GM12878 (cell line): ENCODE data around the gene VASH2. TPM values are rescaled to one million over a fixed set of nuclear protein-coding genes. Genes with fewer than 3 reads are reported as not detected.

ENCODE experiments used
- ATAC-seq: fragments of 200-7000 bp; cut with Tn5 transposase; 3 replicates; pipeline ENCODE4 v1.9.1; 2020; ENCODE audit warnings: mild to moderate bottlenecking, moderate library complexity
- BruUV-seq: library from RNA; stranded (reverse); fragments of 400-500 nt; replicated peaks from 2 replicates; lab custom pipeline; 2021; lab: Mats Ljungman, UMichigan
- CTCF ChIA-PET: fragments of 300-600 bp; sonication (Branson Sonifier 250); formaldehyde crosslinking; extraction: SDS; loops from one replicate; lab custom pipeline; 2021; ENCODE audit warnings: inconsistent platforms; lab: Yijun Ruan, JAX
- POLR2A ChIA-PET: fragments of 350-600 bp; formaldehyde crosslinking; extraction: SDS; loops from one replicate; lab custom pipeline; 2021; ENCODE audit warnings: inconsistent platforms; lab: Charles Lee
- RAD21 ChIA-PET: fragments of 300-600 bp; sonication (Branson Sonifier 250); formaldehyde crosslinking; loops from one replicate; lab custom pipeline; 2023; ENCODE audit warnings: antibody characterized with exemption; ENCODE audit not compliant: unreplicated experiment; lab: Charles Lee
- SMC1A ChIA-PET: fragments of 300-600 bp; sonication (Branson Sonifier 250); formaldehyde crosslinking; loops from one replicate; lab custom pipeline; 2023; ENCODE audit not compliant: unreplicated experiment, uncharacterized antibody; lab: Charles Lee
- DNase-seq: peaks from one replicate; pipeline ENCODE4 v3.0.0-alpha.2; 2011; ENCODE audit warnings: low read depth, low spot score
- FAIRE-seq: peaks from 3 replicates; lab custom pipeline; 2011; peaks lifted over from hg19 to GRCh38; lab: Jason Lieb, UNC
- H2AFZ ChIP-seq: 2 replicates; pipeline ENCODE4 v1.6.0; 2011; ENCODE audit warnings: low read depth, low read length, control low read depth; ENCODE audit not compliant: control insufficient read depth
- H3K27ac ChIP-seq: 2 replicates; pipeline ENCODE4 v1.5.1; 2011; ENCODE audit warnings: control low read depth; ENCODE audit not compliant: control insufficient read depth, insufficient read depth
- H3K27me3 ChIP-seq, 2 experiments: replicated peaks in 1 of 2; 2 replicates each; pipeline versions ENCODE4 v1.6.0 to v1.6.1; 2011; ENCODE audit warnings: low read length in 1 of 2; ENCODE audit not compliant: control insufficient read depth in 2 of 2, insufficient read depth in 2 of 2
- H3K36me3 ChIP-seq, 2 experiments: 2 replicates each; pipeline ENCODE4 v1.5.1; 2011; ENCODE audit warnings: low read length in 1 of 2; ENCODE audit not compliant: control insufficient read depth in 2 of 2, insufficient read depth in 2 of 2
- H3K4me1 ChIP-seq: 2 replicates; pipeline ENCODE4 v1.6.1; 2011; ENCODE audit warnings: mild to moderate bottlenecking, low read length, moderate library complexity, mixed read lengths; ENCODE audit not compliant: control insufficient read depth, insufficient read depth
- H3K4me2 ChIP-seq: 2 replicates; pipeline ENCODE4 v1.6.0; 2011; ENCODE audit warnings: control low read depth; ENCODE audit not compliant: control insufficient read depth, insufficient read depth
- H3K4me3 ChIP-seq: fragments of 200-600 bp; sonication (generic); 2 replicates; pipeline ENCODE4 v1.5.1; 2016
- H3K79me2 ChIP-seq: 2 replicates; pipeline ENCODE4 v1.6.0; 2011; ENCODE audit warnings: low read length; ENCODE audit not compliant: control insufficient read depth, insufficient read depth
- H3K9ac ChIP-seq: 2 replicates; pipeline ENCODE4 v1.8.0; 2011; ENCODE audit warnings: low read length, control low read depth, mixed read lengths; ENCODE audit not compliant: control insufficient read depth, insufficient read depth
- H3K9me3 ChIP-seq: replicated peaks from 3 replicates; pipeline ENCODE4 v1.5.1; 2011; ENCODE audit warnings: mild to moderate bottlenecking, low read length; ENCODE audit not compliant: control insufficient read depth, insufficient read depth
- H4K20me1 ChIP-seq: 2 replicates; pipeline ENCODE4 v1.6.0; 2011; ENCODE audit not compliant: control insufficient read depth, insufficient read depth
- CHD1 ChIP-seq: IDR thresholded peaks from 2 replicates; pipeline ENCODE4 v1.6.1; 2012; ENCODE audit warnings: low read depth, low read length, improper control_type of control experiment
- IKZF2 ChIP-seq, 2 experiments: fragments of 450-650 bp; IDR thresholded peaks; 2 replicates each; pipeline ENCODE4 v1.6.1; 2017; ENCODE audit warnings: mild to moderate bottlenecking in 2 of 2, moderate library complexity in 2 of 2
- NR2C2 ChIP-seq: IDR thresholded peaks from 2 replicates; pipeline ENCODE4 v1.6.1; 2011; ENCODE audit warnings: borderline replicate concordance, low read depth; ENCODE audit not compliant: control insufficient read depth, insufficient read length
- RFX5 ChIP-seq: IDR thresholded peaks from 2 replicates; pipeline ENCODE4 v1.6.1; 2011; ENCODE audit warnings: low read depth, low read length, improper control_type of control experiment
- SIX5 ChIP-seq: IDR thresholded peaks from 2 replicates; pipeline ENCODE4 v1.6.1; 2011; ENCODE audit warnings: mild to moderate bottlenecking, low read depth, low read length, moderate library complexity; ENCODE audit not compliant: severe bottlenecking
- SREBF2 ChIP-seq: IDR thresholded peaks from 2 replicates; pipeline ENCODE4 v1.6.1; 2012; ENCODE audit warnings: mild to moderate bottlenecking, low read length
- STAT3 ChIP-seq: IDR thresholded peaks from 2 replicates; pipeline ENCODE4 v1.6.1; 2011; ENCODE audit warnings: low read depth, low read length, improper control_type of control experiment
- TCF3 ChIP-seq: IDR thresholded peaks from 2 replicates; pipeline ENCODE4 v1.6.1; 2012; ENCODE audit warnings: low read depth, mild to moderate bottlenecking, low read length, borderline replicate concordance; ENCODE audit not compliant: insufficient read depth
- ZNF622 ChIP-seq: fragments of 450-650 bp; IDR thresholded peaks from 2 replicates; pipeline ENCODE4 v1.6.1; 2017; ENCODE audit warnings: mild to moderate bottlenecking, inconsistent platforms
- WGBS: methylation state at CpG from one replicate; pipeline ENCODE4 v1.1.6; 2016; ENCODE audit warnings: low lambda C conversion rate; ENCODE audit not compliant: insufficient replicate concordance, insufficient coverage; ENCODE audit errors: missing lambda C conversion rate; 5-methylcytosine and 5-hydroxymethylcytosine counted together
- in situ Hi-C: fragments of 300-500 bp; cut with MboI; formaldehyde crosslinking; loops from 9 replicates; pipeline ENCODE4 v1.14.3; 2018; ENCODE audit warnings: mixed read lengths
- intact Hi-C: fragments of 100-400 bp; cut with micrococcal nuclease; formaldehyde crosslinking; loops from one replicate; pipeline ENCODE4 v1.14.2; 2022; ENCODE audit not compliant: unreplicated experiment
- polyA plus RNA-seq, 11 experiments: library from polyadenylated mRNA; depleted of rRNA in 4 of 11; unstranded in 6 of 11; stranded (reverse) in 5 of 11; fragments of >200 nt; fragmentation: Nextera tagmentation in 4 of 11; fragmentation: Illumina TruSeq in 1 of 11; extraction: Ambion mirVana in 4 of 11; extraction: Trizol in 1 of 11; gene quantifications; 1 replicate in 1 of 11; 2 replicates in 10 of 11; pipeline versions ENCODE4 v1.2.1 to v1.2.3, GENCODE V29; 2011 to 2016; ENCODE audit warnings: inconsistent platforms in 2 of 11, missing spikeins in 2 of 11, low read depth in 1 of 11
- total RNA-seq, 4 experiments: library from RNA; depleted of rRNA in 3 of 4; stranded (reverse); fragments of >200 nt in 3 of 4; fragmentation: Illumina TruSeq in 1 of 4; extraction: Trizol in 1 of 4; gene quantifications; 2 replicates each; pipeline versions ENCODE4 v1.2.1 to v1.2.3, GENCODE V29; 2013 to 2021
- TF ChIP-seq, protein P1 (sequence below): IDR thresholded peaks from 2 replicates; pipeline ENCODE4 v1.6.1; 2011; ENCODE audit warnings: low read depth, low read length, improper control_type of control experiment, borderline replicate concordance
- TF ChIP-seq, protein P2 (sequence below): IDR thresholded peaks from 2 replicates; pipeline ENCODE4 v1.6.1; 2011; ENCODE audit warnings: mild to moderate bottlenecking, low read depth, low read length, moderate library complexity; ENCODE audit not compliant: insufficient replicate concordance

VASH2 gene
- total and polyA plus RNA-seq, 10 of the 15 experiments (the other 5 are each of a cell fraction or from before 2014, with no cell fraction given): 5.4 to 29.7 (median 21.7) TPM

DNA sequence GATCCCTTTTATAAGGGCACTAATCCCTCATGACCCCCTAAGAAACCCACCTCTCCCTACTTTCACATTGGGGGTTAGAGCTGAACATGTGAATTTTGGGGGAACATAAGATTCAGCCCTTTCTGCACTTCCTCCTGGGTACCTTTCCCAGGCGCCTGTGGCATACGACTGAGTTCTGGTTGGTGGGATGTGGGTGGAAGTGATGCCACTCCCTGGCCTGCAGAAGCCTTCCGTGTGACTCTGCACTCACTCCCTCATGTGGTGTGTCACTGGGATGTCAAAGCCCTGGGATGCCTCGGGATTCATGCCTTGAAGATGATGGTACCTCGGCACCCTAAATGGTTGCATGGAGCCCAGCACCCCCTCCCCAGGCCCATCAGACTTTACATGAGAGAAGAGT lies 28.3 kb upstream of the VASH2 start:
- H3K9ac ChIP-seq: no peak overlapping the region
- H4K20me1 ChIP-seq: no peaks in the 10 kb centered on the region
- in situ Hi-C loops: no loop called here
- no peaks in the 10 kb centered on the region for H3K79me2 ChIP-seq
- ChIA-PET CTCF (interaction anchor here (0.7 to 3.4 kb wide), 13 partner anchors 8 to 107 kb away, joined by 3 to 43 read pairs (median 6); partner anchors contain the start of gene VASH2), POLR2A (interaction anchor here (0.6 to 2.7 kb wide), 3 partner anchors 11 to 29 kb away, joined by 3 to 18 read pairs (median 4); partner anchors contain the start of gene VASH2), SMC1A (interaction anchor here (0.5 to 3.3 kb wide), 12 partner anchors 9 to 107 kb away, joined by 3 to 30 read pairs (median 4); no protein-coding TSS in a partner anchor), RAD21 (interaction anchor here (0.7 to 3.0 kb wide), 4 partner anchors 11 to 74 kb away, joined by 3 to 22 read pairs (median 5); partner anchors contain the start of gene FLVCR1)
- BruUV-seq: no TSS peak
- H2AFZ ChIP-seq: no peak overlapping the region
- 79% methylated on average over 3 of the region's 5 CpGs for WGBS
- no peak overlapping the region for H3K27ac ChIP-seq
- no peak overlapping the region for H3K4me2 ChIP-seq
- FAIRE-seq (no peak), DNase-seq (no peak), ATAC-seq (no peak)
- no peaks in the 10 kb centered on the region for H3K36me3 ChIP-seq
- H3K9me3 ChIP-seq: no peaks in the 10 kb centered on the region
- H3K27me3 ChIP-seq: no peaks in the 10 kb centered on the region
- peaks cover 16% of the 10 kb centered on the region for H3K4me1 ChIP-seq
- TF ChIP-seq IKZF2 (IDR thresholded peaks at IDR 0.05) (no peak), RFX5 (no peak), SIX5 (no peak)
- TF ChIP-seq, protein P1, sequence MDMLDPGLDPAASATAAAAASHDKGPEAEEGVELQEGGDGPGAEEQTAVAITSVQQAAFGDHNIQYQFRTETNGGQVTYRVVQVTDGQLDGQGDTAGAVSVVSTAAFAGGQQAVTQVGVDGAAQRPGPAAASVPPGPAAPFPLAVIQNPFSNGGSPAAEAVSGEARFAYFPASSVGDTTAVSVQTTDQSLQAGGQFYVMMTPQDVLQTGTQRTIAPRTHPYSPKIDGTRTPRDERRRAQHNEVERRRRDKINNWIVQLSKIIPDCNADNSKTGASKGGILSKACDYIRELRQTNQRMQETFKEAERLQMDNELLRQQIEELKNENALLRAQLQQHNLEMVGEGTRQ: no peak
- no peak overlapping the region for H3K4me3 ChIP-seq
- intact Hi-C loops: loop anchor here (5.0 kb wide), 1 partner anchor 105 kb away; no protein-coding TSS in a partner anchor

DNA sequence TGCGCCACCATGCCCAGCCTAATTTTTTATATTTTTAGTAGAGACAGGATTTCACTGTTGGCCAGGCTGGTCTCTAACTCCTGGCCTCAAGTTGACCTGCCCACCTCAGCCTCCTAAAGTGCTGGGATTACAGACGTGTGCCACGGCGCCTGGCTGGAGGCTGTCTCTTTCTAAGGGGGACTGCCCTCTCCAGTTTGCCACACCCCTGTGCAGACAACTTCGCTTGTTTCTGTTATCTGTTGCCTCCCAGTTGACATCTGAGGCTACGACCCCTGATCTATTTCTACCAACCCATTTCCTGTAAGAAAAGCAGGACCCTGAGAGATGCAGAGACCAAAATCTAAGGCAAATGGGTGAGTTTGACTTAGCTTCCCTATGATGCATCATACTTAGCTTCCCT lies 24.0 kb upstream of the VASH2 start:
- no peaks in the 10 kb centered on the region for H4K20me1 ChIP-seq
- H3K79me2 ChIP-seq: no peaks in the 10 kb centered on the region
- DNase-seq (no peak), FAIRE-seq (no peak), ATAC-seq (no peak)
- H2AFZ ChIP-seq: no peak overlapping the region
- ChIA-PET SMC1A (no interaction called here), POLR2A (interaction anchor here (0.5 to 1.1 kb wide), 2 partner anchors 31 to 243 kb away, joined by 3 read pairs; no protein-coding TSS in a partner anchor), CTCF (no interaction called here), RAD21 (interaction anchor here (0.8 kb wide), 1 partner anchor 27 kb away, joined by 4 read pairs; no protein-coding TSS in a partner anchor)
- no TSS peak for BruUV-seq
- intact Hi-C loops (no loop called here), in situ Hi-C loops (no loop called here)
- no peak overlapping the region for H3K4me2 ChIP-seq
- H3K9me3 ChIP-seq: no peaks in the 10 kb centered on the region
- no peak overlapping the region for H3K9ac ChIP-seq
- WGBS: 92% methylated on average over 6 of the region's 6 CpGs
- no peaks in the 10 kb centered on the region for H3K36me3 ChIP-seq
- H3K4me1 ChIP-seq: peaks cover 18% of the 10 kb centered on the region
- H3K4me3 ChIP-seq: no peak overlapping the region
- H3K27me3 ChIP-seq: no peaks in the 10 kb centered on the region
- H3K27ac ChIP-seq: no peak overlapping the region
- no peak for TF ChIP-seq TCF3
- TF ChIP-seq NR2C2: no peak
- no peak for TF ChIP-seq SREBF2
- TF ChIP-seq, protein P2, sequence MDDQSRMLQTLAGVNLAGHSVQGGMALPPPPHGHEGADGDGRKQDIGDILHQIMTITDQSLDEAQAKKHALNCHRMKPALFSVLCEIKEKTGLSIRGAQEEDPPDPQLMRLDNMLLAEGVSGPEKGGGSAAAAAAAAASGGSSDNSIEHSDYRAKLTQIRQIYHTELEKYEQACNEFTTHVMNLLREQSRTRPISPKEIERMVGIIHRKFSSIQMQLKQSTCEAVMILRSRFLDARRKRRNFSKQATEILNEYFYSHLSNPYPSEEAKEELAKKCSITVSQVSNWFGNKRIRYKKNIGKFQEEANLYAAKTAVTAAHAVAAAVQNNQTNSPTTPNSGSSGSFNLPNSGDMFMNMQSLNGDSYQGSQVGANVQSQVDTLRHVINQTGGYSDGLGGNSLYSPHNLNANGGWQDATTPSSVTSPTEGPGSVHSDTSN: no peak
- no peak for TF ChIP-seq ZNF622
- TF ChIP-seq CHD1: no peak
- no peak for TF ChIP-seq STAT3
